Measurements from ENCODE around the gene ZNF511.

Gene ZNF511

DNA sequence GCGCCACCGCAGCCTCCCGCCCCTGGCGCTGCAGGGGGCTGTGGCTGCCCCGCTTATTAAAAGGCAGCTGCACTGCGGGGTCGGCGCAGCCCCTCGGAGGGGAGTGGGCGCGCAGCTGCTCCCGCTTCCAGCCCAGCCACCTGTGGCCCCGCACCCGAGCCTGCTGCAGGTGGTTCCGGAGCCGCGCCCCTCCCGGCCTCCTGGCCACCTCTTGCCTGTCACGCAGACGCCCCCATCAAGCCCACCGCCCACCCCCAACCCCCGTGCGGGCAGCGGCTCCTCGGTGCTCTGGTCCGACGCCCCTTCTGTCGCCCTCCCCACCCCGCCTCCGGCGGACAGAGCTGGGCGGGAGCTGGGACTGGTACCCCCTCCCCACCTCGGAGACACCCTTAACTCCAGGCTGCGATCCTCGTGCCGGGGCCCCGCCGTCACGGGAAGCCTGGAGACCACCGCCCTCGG, 27.4 kb downstream of the ZNF511 start:
- H3K4me3 ChIP-seq (replicated peaks; ENCODE audit: low read depth, low read length): no peak overlapping the region
- TF ChIP-seq, protein P1, sequence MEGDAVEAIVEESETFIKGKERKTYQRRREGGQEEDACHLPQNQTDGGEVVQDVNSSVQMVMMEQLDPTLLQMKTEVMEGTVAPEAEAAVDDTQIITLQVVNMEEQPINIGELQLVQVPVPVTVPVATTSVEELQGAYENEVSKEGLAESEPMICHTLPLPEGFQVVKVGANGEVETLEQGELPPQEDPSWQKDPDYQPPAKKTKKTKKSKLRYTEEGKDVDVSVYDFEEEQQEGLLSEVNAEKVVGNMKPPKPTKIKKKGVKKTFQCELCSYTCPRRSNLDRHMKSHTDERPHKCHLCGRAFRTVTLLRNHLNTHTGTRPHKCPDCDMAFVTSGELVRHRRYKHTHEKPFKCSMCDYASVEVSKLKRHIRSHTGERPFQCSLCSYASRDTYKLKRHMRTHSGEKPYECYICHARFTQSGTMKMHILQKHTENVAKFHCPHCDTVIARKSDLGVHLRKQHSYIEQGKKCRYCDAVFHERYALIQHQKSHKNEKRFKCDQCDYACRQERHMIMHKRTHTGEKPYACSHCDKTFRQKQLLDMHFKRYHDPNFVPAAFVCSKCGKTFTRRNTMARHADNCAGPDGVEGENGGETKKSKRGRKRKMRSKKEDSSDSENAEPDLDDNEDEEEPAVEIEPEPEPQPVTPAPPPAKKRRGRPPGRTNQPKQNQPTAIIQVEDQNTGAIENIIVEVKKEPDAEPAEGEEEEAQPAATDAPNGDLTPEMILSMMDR (IDR thresholded peaks at IDR 0.05; ENCODE audit: low read depth, low read length, missing control alignments): no peak
- DNase-seq (ENCODE audit: extremely low read depth, low read depth): no peak

DNA sequence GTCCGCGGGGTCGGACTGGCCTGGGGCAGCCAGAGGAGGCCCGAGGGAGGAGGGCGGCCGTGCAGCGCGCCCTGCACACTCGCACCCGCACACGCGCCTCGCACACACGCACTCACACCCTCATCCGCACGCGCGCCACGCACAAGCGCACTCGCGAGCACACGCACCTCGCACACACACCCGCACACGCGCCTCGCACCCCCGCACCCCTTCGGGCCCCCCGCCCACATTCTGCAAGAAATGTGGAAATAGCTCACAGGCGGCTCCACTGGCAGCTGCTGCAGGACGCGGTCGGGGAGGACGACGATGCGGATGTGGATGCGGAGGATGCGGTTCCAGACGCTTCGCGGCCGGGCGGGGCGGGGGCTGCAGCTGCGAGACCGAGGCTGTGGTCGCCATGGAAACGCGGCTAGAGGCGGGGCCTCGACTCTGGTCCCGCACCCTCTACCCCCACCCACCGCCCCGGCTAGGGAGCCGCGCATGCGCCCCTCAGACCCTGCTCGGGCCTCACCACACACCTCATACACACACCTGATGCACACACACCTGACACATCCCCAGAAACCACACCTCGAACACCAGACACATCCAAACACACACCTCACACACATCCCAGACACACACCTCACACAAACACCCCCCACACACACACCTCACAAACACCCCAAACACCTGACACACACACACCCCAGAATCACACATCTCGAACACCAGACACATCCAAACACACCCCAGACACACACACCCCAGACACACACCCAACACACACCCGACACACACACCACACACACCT, 28.1 kb downstream of the ZNF511 start, which contains the start of gene CALY:
TSS of gene CALY (minus strand) at position 320 of the 793 bp plus-strand sequence. CDS start 7,907 bp downstream, outside the sequence.
- no peak within 1 kb of the TSS; the same call in 1 of the 2 replicates for H3K4me3 ChIP-seq (replicated peaks; ENCODE audit: low read depth, low read length)
- DNase-seq (ENCODE audit: extremely low read depth, low read depth): no peak
- TF ChIP-seq, protein P1 (IDR thresholded peaks at IDR 0.05; ENCODE audit: low read depth, low read length, missing control alignments): no peak

DNA sequence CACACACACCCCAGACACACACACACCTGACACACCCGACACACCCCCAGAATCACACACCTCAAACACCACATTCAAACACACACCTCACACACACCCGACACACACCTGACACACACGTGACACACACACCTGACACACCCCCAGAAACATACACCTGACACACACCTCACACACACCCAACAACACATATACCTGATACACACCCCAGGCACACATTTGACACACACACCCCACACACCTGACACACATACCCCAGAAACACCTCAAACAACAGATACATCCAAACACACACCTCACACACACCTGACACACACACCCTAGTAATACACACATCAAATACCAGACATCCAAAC, 28.6 kb downstream of the ZNF511 start:
- no peak overlapping the region for H3K4me3 ChIP-seq (replicated peaks; ENCODE audit: low read depth, low read length)
- no peak for DNase-seq (ENCODE audit: extremely low read depth, low read depth)
- TF ChIP-seq, protein P1 (IDR thresholded peaks at IDR 0.05; ENCODE audit: low read depth, low read length, missing control alignments): no peak

DNA sequence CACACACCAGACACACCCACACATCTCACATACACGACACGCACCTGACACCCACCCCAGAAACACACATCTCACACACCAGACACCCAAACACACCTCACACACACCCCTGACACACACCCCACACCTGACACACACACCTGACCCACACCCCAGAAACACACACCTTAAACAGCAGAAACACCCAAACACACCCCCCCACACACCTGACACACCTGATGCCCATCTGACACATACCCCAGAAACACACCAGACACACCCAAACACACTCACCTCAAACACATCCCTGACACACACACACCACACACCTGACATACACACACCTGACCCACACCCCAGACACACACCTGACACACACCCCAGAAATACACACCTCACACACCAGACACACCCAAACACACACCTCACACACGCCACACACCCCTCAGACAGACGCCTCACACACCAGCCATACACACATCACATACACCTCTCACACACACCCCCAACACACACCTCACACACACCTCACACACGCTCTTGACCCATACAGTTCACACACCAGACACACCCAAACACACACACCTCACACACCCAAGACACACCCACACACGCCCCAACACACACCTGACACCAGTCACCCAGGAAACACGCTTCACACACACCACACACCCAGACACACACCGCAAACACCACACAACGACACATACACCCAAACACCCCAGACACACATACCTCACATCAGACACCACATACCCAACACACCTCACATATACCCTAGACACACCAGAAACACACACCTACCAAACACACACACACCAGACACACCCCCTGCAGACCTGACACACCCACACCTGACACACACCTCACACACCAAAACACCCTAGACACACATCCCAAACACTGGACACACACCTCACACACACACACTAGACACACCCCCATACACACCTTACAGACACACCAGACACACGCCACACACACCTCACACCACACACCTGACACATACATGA, 29.7 kb downstream of the ZNF511 start:
- TF ChIP-seq, protein P1 (IDR thresholded peaks at IDR 0.05; ENCODE audit: low read depth, low read length, missing control alignments): no peak
- DNase-seq (ENCODE audit: extremely low read depth, low read depth): no peak
- no peak overlapping the region for H3K4me3 ChIP-seq (replicated peaks; ENCODE audit: low read depth, low read length)

DNA sequence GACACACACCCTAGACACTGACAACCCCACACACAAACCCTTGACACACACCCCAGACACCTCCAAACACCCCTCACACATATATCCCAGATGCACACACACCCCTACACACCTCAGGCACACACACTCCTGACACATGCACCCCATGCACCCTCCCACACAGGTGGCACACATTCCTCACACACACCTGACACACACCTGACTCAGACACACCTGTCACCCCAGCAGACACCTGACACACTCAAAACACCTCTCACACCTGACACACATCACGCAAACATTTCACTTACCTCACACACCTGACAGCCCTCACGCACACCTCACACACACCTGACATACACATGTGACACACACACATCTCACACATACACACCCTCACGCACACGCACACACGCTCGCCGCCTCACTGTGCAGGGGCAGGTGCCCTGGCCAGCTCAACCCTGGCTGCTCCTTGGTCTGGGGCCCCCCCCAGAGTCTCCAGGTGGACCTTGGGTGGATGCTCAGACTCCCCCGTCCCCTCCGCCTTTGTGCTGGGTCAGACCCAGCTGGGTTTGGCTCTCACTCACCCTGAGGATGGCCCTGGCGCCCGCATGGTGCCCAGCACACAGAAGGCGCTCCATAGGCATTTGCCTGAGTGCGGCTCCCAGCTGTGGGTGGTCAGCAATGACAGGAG, 31.1 kb downstream of the ZNF511 start:
- DNase-seq (ENCODE audit: extremely low read depth, low read depth): no peak
- TF ChIP-seq, protein P1 (IDR thresholded peaks at IDR 0.05; ENCODE audit: low read depth, low read length, missing control alignments): no peak
- no peak overlapping the region for H3K4me3 ChIP-seq (replicated peaks; ENCODE audit: low read depth, low read length)

DNA sequence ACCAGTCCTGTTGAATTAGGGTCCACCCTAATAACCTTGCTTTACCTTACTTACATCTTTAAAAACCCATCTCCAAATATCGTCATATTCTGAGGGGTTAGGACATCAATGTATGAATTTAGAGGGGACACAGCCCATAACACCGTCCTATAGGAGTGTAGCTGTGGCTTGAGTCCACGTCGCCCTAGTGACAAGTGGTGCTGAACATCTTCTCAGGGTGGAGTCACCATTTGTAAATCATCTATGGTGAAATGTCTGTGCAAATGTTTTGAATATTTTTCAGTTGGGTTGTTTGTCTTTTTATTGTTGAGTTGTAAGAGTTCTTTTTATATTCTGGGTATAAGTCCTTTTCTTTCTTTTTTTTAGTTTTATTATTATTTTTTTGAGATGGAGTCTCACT, 33.3 kb downstream of the ZNF511 start:
- TF ChIP-seq, protein P1 (IDR thresholded peaks at IDR 0.05; ENCODE audit: low read depth, low read length, missing control alignments): no peak
- no peak overlapping the region for H3K4me3 ChIP-seq (replicated peaks; ENCODE audit: low read depth, low read length)
- DNase-seq (ENCODE audit: extremely low read depth, low read depth): no peak

All from HFF-Myc (cell line).